ENCODE measurements around the gene KRT38.

The KRT38 gene

DNA sequence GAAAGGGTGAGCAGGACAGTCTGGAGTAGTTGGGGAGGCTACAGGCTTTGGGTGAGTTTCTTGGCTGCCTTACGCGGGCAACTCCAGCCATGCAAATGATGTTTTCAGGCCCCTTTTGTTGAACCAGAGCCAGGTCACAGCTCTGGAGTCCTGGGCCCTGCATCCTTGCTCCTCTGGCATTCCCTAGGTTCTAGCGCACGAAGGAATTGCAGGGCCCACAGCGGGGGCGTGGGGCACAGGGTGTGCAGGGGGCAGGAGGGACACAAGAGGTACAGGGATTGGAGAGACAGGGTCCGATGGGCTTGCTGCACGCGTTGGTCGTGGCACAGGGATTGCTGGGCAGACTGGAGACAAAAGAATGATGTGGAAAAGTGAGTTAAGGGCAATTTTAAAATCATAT lies 47.0 kb downstream of the KRT38 start:
- DNase-seq = no peak

DNA sequence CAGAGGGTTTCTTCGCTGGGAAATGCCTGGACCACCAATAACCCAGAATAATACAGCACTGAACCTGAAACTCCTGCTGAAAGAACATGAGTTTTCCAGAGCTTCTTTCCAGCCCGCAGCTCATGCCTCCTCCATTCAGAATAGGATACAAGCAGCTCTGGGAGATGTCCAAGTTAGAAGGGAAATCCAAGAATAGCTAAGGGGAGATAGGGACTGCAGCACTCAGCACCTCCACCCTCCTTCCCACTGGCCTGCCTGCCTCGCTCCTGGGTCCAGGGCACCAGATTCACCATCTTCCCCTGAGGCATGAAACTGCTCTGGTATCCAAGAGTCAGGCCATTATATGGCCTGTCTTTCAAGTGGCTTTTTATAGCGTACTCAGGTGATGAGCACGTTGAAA lies 47.5 kb downstream of the KRT38 start:
- DNase-seq = no peak

DNA sequence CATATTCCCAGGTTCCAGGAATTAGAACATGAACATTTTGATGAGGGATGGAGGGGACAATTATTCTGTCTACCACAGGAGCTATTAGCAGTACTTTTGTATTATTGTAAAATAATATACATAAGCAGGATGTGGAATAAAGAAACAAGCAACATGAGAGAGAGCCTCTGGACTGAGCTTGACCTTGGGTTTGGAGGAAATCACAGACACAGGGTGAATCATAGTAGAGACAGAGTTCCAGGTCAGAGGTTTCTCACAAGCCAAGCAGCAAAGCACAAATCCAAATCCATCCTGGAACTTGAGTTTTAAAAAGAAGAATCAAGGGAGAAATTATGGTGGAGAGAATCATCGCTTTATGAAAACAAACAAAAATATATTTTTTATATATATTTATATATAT lies 48.5 kb downstream of the KRT38 start:
- no peak for DNase-seq

DNA sequence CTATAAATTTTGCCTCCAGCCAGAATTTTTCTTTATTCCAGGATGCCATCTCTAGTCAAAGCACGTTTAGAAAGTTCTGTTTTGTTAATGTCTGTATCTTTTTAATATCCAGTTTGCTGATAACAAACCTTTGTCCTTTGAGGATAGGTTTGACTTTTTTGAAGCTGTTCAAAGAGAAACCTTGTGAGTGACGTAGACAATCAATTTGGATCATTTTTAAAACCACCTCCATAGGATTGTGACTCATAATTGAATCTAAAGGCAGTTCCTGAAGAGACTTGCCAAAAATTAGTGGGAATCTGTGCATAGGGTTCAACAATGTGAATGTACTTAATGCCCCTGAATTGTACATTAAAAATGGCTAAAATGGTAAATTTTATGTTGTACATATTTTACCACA lies 49.2 kb downstream of the KRT38 start:
- DNase-seq = no peak

DNA sequence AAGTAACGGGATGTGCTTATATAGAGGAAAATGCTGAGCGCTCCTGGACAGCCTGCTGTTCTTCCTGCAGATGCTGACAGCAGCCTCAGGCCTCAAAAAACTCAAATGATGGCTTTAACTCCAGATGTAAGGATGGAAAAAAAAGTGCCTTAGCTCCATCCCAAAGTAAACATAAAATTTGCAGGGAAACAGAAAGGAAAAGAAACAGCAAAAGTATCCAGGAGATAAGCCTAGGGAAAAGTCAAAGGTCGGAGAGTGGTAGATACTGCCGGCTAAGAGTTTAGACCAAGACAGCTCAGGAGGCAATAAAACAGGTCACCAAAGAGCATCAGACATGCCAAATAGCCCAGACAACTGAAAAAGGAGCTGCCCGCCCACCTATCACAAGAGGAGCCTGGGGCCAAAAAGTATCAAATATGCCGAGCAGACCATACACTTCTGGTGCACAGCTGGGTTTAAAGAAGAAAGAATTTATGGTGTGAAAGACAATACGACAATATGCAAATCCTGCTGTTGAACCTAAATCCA lies 50.3 kb downstream of the KRT38 start:
- DNase-seq = no peak

DNA sequence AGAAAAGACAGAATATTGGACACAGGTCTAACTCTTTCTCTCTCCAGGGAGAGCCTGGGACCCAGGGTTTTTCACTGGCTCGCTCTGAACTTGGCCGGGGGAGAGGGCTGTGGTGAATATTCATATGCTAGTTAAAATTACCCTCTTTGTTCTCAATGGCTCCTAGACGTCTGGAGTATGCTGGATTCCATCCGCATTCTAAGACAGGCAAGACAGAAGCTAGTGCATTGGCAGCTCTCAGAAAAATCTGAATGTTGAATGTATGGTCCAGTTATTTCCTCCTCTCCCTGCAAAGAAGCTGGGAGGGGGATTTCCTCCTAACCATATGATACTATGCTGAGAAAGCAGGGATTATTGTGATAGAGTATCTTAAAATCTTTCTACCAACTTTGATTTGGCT lies 53.1 kb downstream of the KRT38 start:
- DNase-seq = no peak

DNA sequence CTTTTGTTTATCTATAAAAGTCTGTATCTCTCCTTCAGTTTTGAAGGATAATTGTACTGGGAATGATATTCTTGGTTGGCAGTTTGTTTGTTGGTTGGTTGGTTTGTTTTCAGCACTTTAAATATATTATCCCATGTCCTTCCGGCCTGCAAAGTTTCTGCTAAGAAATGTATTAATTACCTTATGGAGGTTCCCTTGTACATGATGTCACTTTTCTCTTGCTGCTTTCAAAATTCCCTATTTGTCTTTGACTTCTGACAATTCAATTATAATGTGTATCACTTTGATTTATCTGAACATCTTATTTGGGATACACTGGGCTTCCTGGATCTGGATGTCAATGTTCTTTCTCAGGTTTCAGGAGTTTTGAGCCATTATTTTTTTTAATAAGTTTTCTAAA lies 54.6 kb downstream of the KRT38 start:
- no peak for DNase-seq

Measured in stimulated activated CD4-positive, alpha-beta T cell treated with anti-CD3 and anti-CD28 coated beads, Interleukin-2, amount 100 ng/mL, for 24 hours (primary cell).